HEK293 (cell line): ENCODE measurements around the gene ST6GAL1.
"Not testable (repeated sequence)": the region's sequence is repeated elsewhere in the genome, so short reads cannot be mapped to it uniquely, and the experiment has no call there.

ENCODE experiments used
- CTCF ChIA-PET: fragments of 350-600 bp; formaldehyde crosslinking; extraction: SDS; loops from one replicate; lab custom pipeline; 2021; ENCODE audit warnings: antibody characterized with exemption; lab: Yijun Ruan, JAX
- POLR2A ChIA-PET: fragments of 300-600 bp; formaldehyde crosslinking; extraction: SDS; loops from one replicate; lab custom pipeline; 2020; ENCODE audit warnings: antibody characterized with exemption, inconsistent platforms; lab: Yijun Ruan, JAX
- H3K27ac ChIP-seq: fragments of 200-500 bp; sonication (Bioruptor generic); 2 replicates; pipeline ENCODE4 v1.5.1; 2014; ENCODE audit warnings: low read depth, low read length, control low read depth, inconsistent platforms; ENCODE audit errors: extremely low read depth
- H3K36me3 ChIP-seq, 2 experiments: fragments of 200-500 bp in 1 of 2; sonication (Bioruptor generic) in 1 of 2; 1 replicate in 1 of 2; 2 replicates in 1 of 2; pipeline ENCODE4 v1.5.1; 2014 to 2017; ENCODE audit warnings: inconsistent platforms in 2 of 2, low read length in 2 of 2; ENCODE audit not compliant: control insufficient read depth in 2 of 2, insufficient read depth in 1 of 2
- H3K4me1 ChIP-seq: fragments of 200-500 bp; sonication (Bioruptor generic); 2 replicates; pipeline ENCODE4 v1.5.1; 2014; ENCODE audit warnings: mild to moderate bottlenecking, low read length, inconsistent platforms; ENCODE audit not compliant: control insufficient read depth, insufficient read depth
- H3K4me3 ChIP-seq: 2 replicates; pipeline ENCODE4 v1.5.1; 2011; ENCODE audit warnings: low read depth, mild to moderate bottlenecking, control low read depth, low read length, moderate library complexity
- H3K9me3 ChIP-seq: fragments of 200-500 bp; sonication (Bioruptor generic); 2 replicates; pipeline ENCODE4 v1.5.1; 2014; ENCODE audit warnings: low read depth, low read length, inconsistent platforms; ENCODE audit not compliant: control insufficient read depth, insufficient read depth
- EGR2 ChIP-seq: fragments of 450-650 bp; formaldehyde crosslinking; IDR thresholded peaks from 2 replicates; pipeline ENCODE4 v1.5.1; 2016; ENCODE audit warnings: low read depth, missing biosample characterization, missing genetic modification characterization
- GLIS2 ChIP-seq: fragments of 450-650 bp; formaldehyde crosslinking; IDR thresholded peaks from 2 replicates; pipeline ENCODE4 v1.5.1; 2016; ENCODE audit warnings: missing biosample characterization, missing genetic modification characterization
- KLF1 ChIP-seq: fragments of 450-650 bp; formaldehyde crosslinking; IDR thresholded peaks from 2 replicates; pipeline ENCODE4 v1.5.1; 2016; ENCODE audit warnings: missing biosample characterization, missing genetic modification characterization
- KLF9 ChIP-seq: fragments of 450-650 bp; formaldehyde crosslinking; IDR thresholded peaks from 2 replicates; pipeline ENCODE4 v1.5.1; 2016; ENCODE audit warnings: missing biosample characterization, missing genetic modification characterization, low read depth
- PRDM1 ChIP-seq: fragments of 450-650 bp; formaldehyde crosslinking; IDR thresholded peaks from 2 replicates; pipeline ENCODE4; 2016; ENCODE audit warnings: missing biosample characterization, missing genetic modification characterization
- SCRT1 ChIP-seq: fragments of 450-650 bp; formaldehyde crosslinking; IDR thresholded peaks from 2 replicates; pipeline ENCODE4 v1.5.1; 2016; ENCODE audit warnings: missing biosample characterization, missing genetic modification characterization, borderline replicate concordance
- SP3 ChIP-seq: fragments of 450-650 bp; formaldehyde crosslinking; IDR thresholded peaks from 2 replicates; pipeline ENCODE4 v1.5.1; 2016; ENCODE audit warnings: missing biosample characterization, missing genetic modification characterization
- YY1 ChIP-seq: fragments of 450-650 bp; formaldehyde crosslinking; IDR thresholded peaks from 2 replicates; pipeline ENCODE4 v1.5.1; 2018; ENCODE audit warnings: missing biosample characterization, missing genetic modification characterization
- ZBTB21 ChIP-seq: fragments of 450-650 bp; formaldehyde crosslinking; IDR thresholded peaks from 2 replicates; pipeline ENCODE4 v1.5.1; 2017; ENCODE audit warnings: missing biosample characterization, missing genetic modification characterization
- ZBTB7A ChIP-seq: fragments of 450-650 bp; formaldehyde crosslinking; IDR thresholded peaks from 2 replicates; pipeline ENCODE4 v1.5.1; 2016; ENCODE audit warnings: low read depth, missing biosample characterization, missing genetic modification characterization
- ZBTB8A ChIP-seq: fragments of 450-650 bp; formaldehyde crosslinking; IDR thresholded peaks from 2 replicates; pipeline ENCODE4 v1.5.1; 2016; ENCODE audit warnings: missing biosample characterization, missing genetic modification characterization
- ZNF132 ChIP-seq: fragments of 450-650 bp; formaldehyde crosslinking; IDR thresholded peaks from 2 replicates; pipeline ENCODE4 v1.5.1; 2017; ENCODE audit warnings: missing biosample characterization, missing genetic modification characterization, borderline replicate concordance
- ZNF133 ChIP-seq: fragments of 450-650 bp; formaldehyde crosslinking; IDR thresholded peaks from 2 replicates; pipeline ENCODE4 v1.5.1; 2016; ENCODE audit warnings: missing biosample characterization, missing genetic modification characterization
- ZNF140 ChIP-seq: fragments of 450-650 bp; formaldehyde crosslinking; IDR thresholded peaks from 2 replicates; pipeline ENCODE4 v1.5.1; 2016; ENCODE audit warnings: missing biosample characterization, missing genetic modification characterization
- ZNF19 ChIP-seq: fragments of 450-650 bp; formaldehyde crosslinking; IDR thresholded peaks from 2 replicates; pipeline ENCODE4; 2016; ENCODE audit warnings: missing biosample characterization, missing genetic modification characterization, low read depth
- ZNF202 ChIP-seq: fragments of 450-650 bp; formaldehyde crosslinking; IDR thresholded peaks from 2 replicates; pipeline ENCODE4 v1.5.1; 2016; ENCODE audit warnings: missing biosample characterization, missing genetic modification characterization, borderline replicate concordance
- ZNF239 ChIP-seq: fragments of 450-650 bp; formaldehyde crosslinking; IDR thresholded peaks from 2 replicates; pipeline ENCODE4 v1.5.1; 2016; ENCODE audit warnings: missing biosample characterization, missing genetic modification characterization
- ZNF311 ChIP-seq: fragments of 450-650 bp; formaldehyde crosslinking; IDR thresholded peaks from 2 replicates; pipeline ENCODE4 v1.5.1; 2017; ENCODE audit warnings: missing biosample characterization, missing genetic modification characterization, borderline replicate concordance
- ZNF37A ChIP-seq: fragments of 450-650 bp; IDR thresholded peaks from 2 replicates; pipeline ENCODE4 v1.5.1; 2018; ENCODE audit warnings: missing biosample characterization, missing genetic modification characterization
- ZNF548 ChIP-seq: fragments of 450-650 bp; formaldehyde crosslinking; IDR thresholded peaks from 2 replicates; pipeline ENCODE4 v1.5.1; 2016; ENCODE audit warnings: missing biosample characterization, missing genetic modification characterization
- ZNF560 ChIP-seq: fragments of 450-650 bp; formaldehyde crosslinking; IDR thresholded peaks from 2 replicates; pipeline ENCODE4 v1.5.1; 2017; ENCODE audit warnings: missing biosample characterization, missing genetic modification characterization, borderline replicate concordance
- ZNF571 ChIP-seq: fragments of 450-650 bp; formaldehyde crosslinking; IDR thresholded peaks from 2 replicates; pipeline ENCODE4 v1.5.0; 2017; ENCODE audit warnings: missing biosample characterization, missing genetic modification characterization
- ZNF610 ChIP-seq: fragments of 450-650 bp; formaldehyde crosslinking; IDR thresholded peaks from 2 replicates; pipeline ENCODE4 v1.5.1; 2016; ENCODE audit warnings: missing biosample characterization, missing genetic modification characterization, borderline replicate concordance
- ZNF76 ChIP-seq: fragments of 450-650 bp; formaldehyde crosslinking; IDR thresholded peaks from 2 replicates; pipeline ENCODE4; 2016; ENCODE audit warnings: low read depth, missing biosample characterization, missing genetic modification characterization, borderline replicate concordance
- ZNF768 ChIP-seq: fragments of 450-650 bp; formaldehyde crosslinking; IDR thresholded peaks from 2 replicates; pipeline ENCODE4 v1.5.1; 2018; ENCODE audit warnings: missing biosample characterization, mild to moderate bottlenecking, missing genetic modification characterization
- ZNF776 ChIP-seq: fragments of 450-650 bp; formaldehyde crosslinking; IDR thresholded peaks from 2 replicates; pipeline ENCODE4 v1.5.0; 2017; ENCODE audit warnings: missing biosample characterization, missing genetic modification characterization, borderline replicate concordance
- TF ChIP-seq, protein P1 (sequence below): fragments of 450-650 bp; formaldehyde crosslinking; IDR thresholded peaks from 2 replicates; pipeline ENCODE4 v1.5.1; 2016; ENCODE audit warnings: missing biosample characterization, missing genetic modification characterization
- TF ChIP-seq, protein P2 (sequence below): sonication (generic); formaldehyde crosslinking; IDR thresholded peaks from 2 replicates; pipeline ENCODE4 v1.8.1; 2022; ENCODE audit warnings: mild to moderate bottlenecking, moderate library complexity, missing genetic modification reagents
- TF ChIP-seq, protein P3 (sequence below): fragments of 450-650 bp; formaldehyde crosslinking; IDR thresholded peaks from 2 replicates; pipeline ENCODE4 v1.5.1; 2016; ENCODE audit warnings: missing biosample characterization, missing genetic modification characterization

The ST6GAL1 gene

DNA sequence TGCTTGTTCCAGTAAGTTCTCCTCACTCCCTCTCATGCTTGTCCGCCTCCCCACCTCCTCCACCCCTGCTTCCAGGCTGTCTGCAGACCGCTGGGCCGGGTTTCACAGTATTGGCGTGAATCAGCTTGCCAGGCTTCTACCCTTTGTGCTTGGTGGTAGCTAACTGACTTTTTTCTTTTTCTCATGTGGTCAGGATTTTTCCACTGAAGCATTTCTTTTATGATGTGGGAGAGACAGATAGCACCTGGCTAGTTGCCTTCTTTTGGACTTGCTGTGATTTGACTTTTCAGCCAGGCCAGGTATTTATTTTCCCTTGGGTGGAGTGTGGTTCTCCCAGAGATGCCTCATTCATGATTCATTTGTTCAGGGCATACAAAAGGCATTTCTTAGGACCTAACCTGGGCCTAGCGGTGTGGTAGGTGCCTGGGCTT is 60.6 kb downstream of the ST6GAL1 start:
- Histone ChIP-seq H3K4me1 (no peaks in the 10 kb centered on the region), H3K27ac (no peak overlapping the region), H3K4me3 (no peak overlapping the region), H3K36me3 (no peaks in the 10 kb centered on the region), H3K9me3 (no peaks in the 10 kb centered on the region)
- TF ChIP-seq PRDM1 (tag by site-specific recombination) (no peak), GLIS2 (tag by site-specific recombination) (no peak), ZNF140 (no peak), ZNF571 (tag by site-specific recombination) (no peak), ZBTB8A (no peak), ZNF311 (tag by site-specific recombination) (no peak), ZNF133 (tag by site-specific recombination) (no peak), ZBTB21 (tag by site-specific recombination) (no peak), ZNF768 (tag by site-specific recombination) (no peak), ZNF37A (tag by site-specific recombination) (no peak), ZNF202 (tag by site-specific recombination) (no peak), ZNF76 (tag by site-specific recombination) (no peak)
- ChIA-PET CTCF (no interaction called here), POLR2A (no interaction called here)

DNA sequence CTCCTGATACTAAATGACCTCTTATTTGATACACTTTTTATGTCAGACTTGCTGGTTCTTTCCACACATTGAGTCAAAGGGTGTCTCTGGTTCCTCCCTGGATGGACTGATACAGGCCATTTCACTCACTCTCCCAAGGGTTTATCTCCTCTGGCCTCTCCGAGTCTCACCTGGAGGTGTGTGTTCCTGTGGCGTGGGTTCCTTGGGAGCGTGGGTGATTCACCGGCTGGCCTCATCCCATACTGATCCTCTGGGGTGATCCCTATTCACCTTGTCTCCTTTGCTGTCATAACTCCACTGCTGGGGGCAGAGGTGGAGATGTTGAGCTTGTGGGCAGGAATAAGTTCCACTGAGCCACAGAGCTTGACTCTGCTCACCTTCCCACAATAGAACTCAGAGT is 61.1 kb downstream of the ST6GAL1 start:
- Histone ChIP-seq H3K4me3 (no peak overlapping the region), H3K27ac (no peak overlapping the region), H3K36me3 (no peaks in the 10 kb centered on the region), H3K9me3 (no peaks in the 10 kb centered on the region), H3K4me1 (no peaks in the 10 kb centered on the region)
- CTCF ChIA-PET: no interaction called here
- POLR2A ChIA-PET: no interaction called here
- TF ChIP-seq KLF9 (tag by site-specific recombination): no peak
- no peak for TF ChIP-seq ZNF19 (tag by site-specific recombination)
- no peak for TF ChIP-seq ZNF132 (tag by site-specific recombination)
- TF ChIP-seq SP3 (tag by site-specific recombination): no peak
- TF ChIP-seq EGR2 (tag by site-specific recombination): no peak
- TF ChIP-seq ZNF776 (tag by site-specific recombination): no peak
- TF ChIP-seq KLF1 (tag by site-specific recombination): no peak
- TF ChIP-seq GLIS2 (tag by site-specific recombination): no peak
- TF ChIP-seq ZNF560: no peak
- TF ChIP-seq, protein P1, sequence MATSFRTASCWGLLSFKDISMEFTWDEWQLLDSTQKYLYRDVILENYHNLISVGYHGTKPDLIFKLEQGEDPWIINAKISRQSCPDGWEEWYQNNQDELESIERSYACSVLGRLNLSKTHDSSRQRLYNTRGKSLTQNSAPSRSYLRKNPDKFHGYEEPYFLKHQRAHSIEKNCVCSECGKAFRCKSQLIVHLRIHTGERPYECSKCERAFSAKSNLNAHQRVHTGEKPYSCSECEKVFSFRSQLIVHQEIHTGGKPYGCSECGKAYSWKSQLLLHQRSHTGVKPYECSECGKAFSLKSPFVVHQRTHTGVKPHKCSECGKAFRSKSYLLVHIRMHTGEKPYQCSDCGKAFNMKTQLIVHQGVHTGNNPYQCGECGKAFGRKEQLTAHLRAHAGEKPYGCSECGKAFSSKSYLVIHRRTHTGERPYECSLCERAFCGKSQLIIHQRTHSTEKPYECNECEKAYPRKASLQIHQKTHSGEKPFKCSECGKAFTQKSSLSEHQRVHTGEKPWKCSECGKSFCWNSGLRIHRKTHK (tag by site-specific recombination): no peak
- TF ChIP-seq SCRT1 (tag by site-specific recombination): no peak
- no peak for TF ChIP-seq ZNF610 (tag by site-specific recombination)
- TF ChIP-seq, protein P2, sequence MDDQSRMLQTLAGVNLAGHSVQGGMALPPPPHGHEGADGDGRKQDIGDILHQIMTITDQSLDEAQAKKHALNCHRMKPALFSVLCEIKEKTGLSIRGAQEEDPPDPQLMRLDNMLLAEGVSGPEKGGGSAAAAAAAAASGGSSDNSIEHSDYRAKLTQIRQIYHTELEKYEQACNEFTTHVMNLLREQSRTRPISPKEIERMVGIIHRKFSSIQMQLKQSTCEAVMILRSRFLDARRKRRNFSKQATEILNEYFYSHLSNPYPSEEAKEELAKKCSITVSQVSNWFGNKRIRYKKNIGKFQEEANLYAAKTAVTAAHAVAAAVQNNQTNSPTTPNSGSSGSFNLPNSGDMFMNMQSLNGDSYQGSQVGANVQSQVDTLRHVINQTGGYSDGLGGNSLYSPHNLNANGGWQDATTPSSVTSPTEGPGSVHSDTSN (CRISPR knock-in tag): no peak
- no peak for TF ChIP-seq ZNF239 (tag by site-specific recombination)
- no peak for TF ChIP-seq YY1 (tag by site-specific recombination)
- TF ChIP-seq ZBTB7A: no peak
- TF ChIP-seq, protein P3, sequence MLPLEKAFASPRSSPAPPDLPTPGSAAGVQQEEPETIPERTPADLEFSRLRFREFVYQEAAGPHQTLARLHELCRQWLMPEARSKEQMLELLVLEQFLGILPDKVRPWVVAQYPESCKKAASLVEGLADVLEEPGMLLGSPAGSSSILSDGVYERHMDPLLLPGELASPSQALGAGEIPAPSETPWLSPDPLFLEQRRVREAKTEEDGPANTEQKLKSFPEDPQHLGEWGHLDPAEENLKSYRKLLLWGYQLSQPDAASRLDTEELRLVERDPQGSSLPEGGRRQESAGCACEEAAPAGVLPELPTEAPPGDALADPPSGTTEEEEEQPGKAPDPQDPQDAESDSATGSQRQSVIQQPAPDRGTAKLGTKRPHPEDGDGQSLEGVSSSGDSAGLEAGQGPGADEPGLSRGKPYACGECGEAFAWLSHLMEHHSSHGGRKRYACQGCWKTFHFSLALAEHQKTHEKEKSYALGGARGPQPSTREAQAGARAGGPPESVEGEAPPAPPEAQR: no peak
- TF ChIP-seq ZNF548 (tag by site-specific recombination): no peak

DNA sequence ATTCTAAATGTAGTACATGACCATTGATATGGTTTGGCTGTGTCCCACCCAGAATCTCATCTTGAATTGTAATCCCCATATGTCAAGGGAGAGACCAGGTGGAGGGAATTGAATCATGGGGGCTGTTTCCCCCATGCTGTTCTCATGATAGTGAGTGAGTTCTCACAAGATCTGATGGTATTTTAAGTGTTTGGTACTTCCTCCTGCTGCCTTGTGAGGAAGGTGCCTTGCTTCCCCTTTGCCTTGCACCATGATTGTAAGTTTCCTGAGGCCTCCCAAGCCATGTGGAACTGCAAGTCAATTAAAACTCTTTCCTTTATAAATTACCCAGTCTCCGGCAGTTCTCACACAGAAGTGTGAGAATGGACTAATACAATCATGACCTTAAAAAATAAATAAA is 61.8 kb downstream of the ST6GAL1 start:
- H3K4me1 ChIP-seq, H3K27ac ChIP-seq, H3K4me3 ChIP-seq, H3K9me3 ChIP-seq, H3K36me3 ChIP-seq, CTCF ChIA-PET, POLR2A ChIA-PET: not testable (repeated sequence)
